Liver (tissue), 9 donors: Measurements from ENCODE around the gene FBXO4. TPM values are rescaled to one million over a fixed set of nuclear protein-coding genes. Genes with fewer than 3 reads are reported as not detected.

Experiments used
- DNase-seq: peaks from one replicate; pipeline ENCODE4 v3.0.0-alpha.2; 2017; ENCODE audit warnings: low spot score
- H3K27ac ChIP-seq, 2 donors: one replicate each; pipeline ENCODE4 v1.7.0; 2013; ENCODE audit warnings: inconsistent platforms in 2 of 2, low read length in 2 of 2, control low read depth in 1 of 2, low read depth in 1 of 2, mild to moderate bottlenecking in 1 of 2
- H3K27me3 ChIP-seq, 4 donors: one replicate each; pipeline versions ENCODE4 v1.6.1 to v1.7.0; 2013; ENCODE audit warnings: low read length in 3 of 4, inconsistent platforms in 1 of 4, mild to moderate bottlenecking in 1 of 4, moderate library complexity in 1 of 4; ENCODE audit not compliant: control insufficient read depth in 4 of 4, insufficient read depth in 4 of 4
- H3K36me3 ChIP-seq, 4 donors: one replicate each; pipeline versions ENCODE4 v1.6.1 to v1.7.0; 2013; ENCODE audit warnings: low read length in 3 of 4, mild to moderate bottlenecking in 3 of 4, low read depth in 1 of 4, moderate library complexity in 1 of 4; ENCODE audit not compliant: control insufficient read depth in 4 of 4, insufficient read depth in 3 of 4
- H3K4me1 ChIP-seq, 4 donors: one replicate each; pipeline versions ENCODE4 v1.6.1 to v1.7.0; 2013; ENCODE audit warnings: low read length in 3 of 4, mild to moderate bottlenecking in 3 of 4, moderate library complexity in 1 of 4; ENCODE audit not compliant: control insufficient read depth in 4 of 4, insufficient read depth in 4 of 4
- H3K4me3 ChIP-seq, 3 donors: one replicate each; pipeline versions ENCODE4 v1.6.1 to v1.7.0; 2013; ENCODE audit warnings: low read length in 3 of 3, control low read depth in 1 of 3, low read depth in 1 of 3, mild to moderate bottlenecking in 1 of 3
- H3K9ac ChIP-seq, 2 donors: one replicate each; pipeline ENCODE4 v1.7.0; 2013; ENCODE audit warnings: low read length in 2 of 2, mild to moderate bottlenecking in 2 of 2, moderate library complexity in 2 of 2, control low read depth in 1 of 2, low read depth in 1 of 2
- H3K9me3 ChIP-seq, 4 donors: one replicate each; pipeline versions ENCODE4 v1.6.1 to v1.7.0; 2013; ENCODE audit warnings: low read length in 3 of 4; ENCODE audit not compliant: control insufficient read depth in 4 of 4
- EGR1 ChIP-seq, 2 donors: IDR thresholded peaks; 2 replicates each; pipeline ENCODE4 v1.6.1; 2016 to 2018; ENCODE audit warnings: antibody characterized with exemption in 2 of 2, low read depth in 2 of 2
- FOXA2 ChIP-seq: IDR thresholded peaks from 2 replicates; pipeline ENCODE4 v1.6.1; 2016; ENCODE audit warnings: antibody characterized with exemption
- GABPA ChIP-seq, 2 donors: IDR thresholded peaks in 1 of 2; conservative IDR thresholded peaks in 1 of 2; 2 replicates each; pipeline ENCODE4 v1.6.1; 2016; ENCODE audit warnings: antibody characterized with exemption in 2 of 2, mild to moderate bottlenecking in 1 of 2, moderate library complexity in 1 of 2
- HNF4A ChIP-seq, 2 donors: conservative IDR thresholded peaks; 2 replicates each; pipeline ENCODE4 v1.6.1; 2016; ENCODE audit warnings: antibody characterized with exemption in 2 of 2, mild to moderate bottlenecking in 2 of 2
- HNF4G ChIP-seq: IDR thresholded peaks from 2 replicates; pipeline ENCODE4 v1.6.1; 2016; ENCODE audit warnings: antibody characterized with exemption
- JUND ChIP-seq, 2 donors: IDR thresholded peaks; 2 replicates each; pipeline ENCODE4 v1.6.1; 2016; ENCODE audit warnings: antibody characterized with exemption in 2 of 2
- MAX ChIP-seq: IDR thresholded peaks from 2 replicates; pipeline ENCODE4 v1.6.1; 2016; ENCODE audit warnings: antibody characterized with exemption
- NR2F2 ChIP-seq: IDR thresholded peaks from 2 replicates; pipeline ENCODE4 v1.6.1; 2016; ENCODE audit warnings: antibody characterized with exemption
- RAD21 ChIP-seq, 2 donors: IDR thresholded peaks; 2 replicates each; pipeline ENCODE4 v1.6.1; 2016; ENCODE audit warnings: antibody characterized with exemption in 2 of 2, mild to moderate bottlenecking in 2 of 2
- RXRA ChIP-seq, 2 donors: IDR thresholded peaks; 2 replicates each; pipeline ENCODE4 v1.6.1; 2017 to 2018; ENCODE audit warnings: antibody characterized with exemption in 2 of 2, mild to moderate bottlenecking in 1 of 2
- SP1 ChIP-seq: IDR thresholded peaks from 2 replicates; pipeline ENCODE4 v1.6.1; 2018; ENCODE audit warnings: antibody characterized with exemption, mild to moderate bottlenecking
- TAF1 ChIP-seq: conservative IDR thresholded peaks from 2 replicates; pipeline ENCODE4 v1.6.1; 2016; ENCODE audit warnings: antibody characterized with exemption, mild to moderate bottlenecking
- YY1 ChIP-seq: IDR thresholded peaks from 2 replicates; pipeline ENCODE4 v1.6.1; 2016; ENCODE audit warnings: antibody characterized with exemption, mild to moderate bottlenecking
- WGBS: extraction: QIAGEN DNeasy Blood & Tissue Kit; methylation state at CpG from one replicate; pipeline ENCODE4 v1.1.7; 2013; 5-methylcytosine and 5-hydroxymethylcytosine counted together
- polyA plus RNA-seq, 2 donors: library from polyadenylated mRNA; stranded (reverse) in 1 of 2; unstranded in 1 of 2; fragments of 200-250 nt in 1 of 2; fragments of >200 nt in 1 of 2; fragmentation: Nextera tagmentation in 1 of 2; extraction: Ambion mirVana in 1 of 2; gene quantifications; one replicate each; pipeline versions ENCODE4 v1.2.1 to v1.2.3, GENCODE V29; 2013 to 2015
- total RNA-seq, 2 donors: library from RNA; depleted of rRNA; stranded (reverse); fragments of >200 nt; gene quantifications; one replicate each; pipeline ENCODE4 v1.2.3, GENCODE V29; 2014
- TF ChIP-seq, protein P1 (sequence below): fragments of 150-350 bp; IDR thresholded peaks from 2 replicates; pipeline ENCODE4 v1.5.1; 2017; ENCODE audit warnings: improper control_type of control experiment, low read depth, low read length; ENCODE audit not compliant: missing input control
- TF ChIP-seq, protein P2 (sequence below): IDR thresholded peaks from 2 replicates; pipeline ENCODE4 v1.6.1; 2016; ENCODE audit warnings: antibody characterized with exemption, mild to moderate bottlenecking
- TF ChIP-seq, protein P3 (sequence below): IDR thresholded peaks from 2 replicates; pipeline ENCODE4 v1.6.1; 2016; ENCODE audit warnings: antibody characterized with exemption
- TF ChIP-seq, protein P4 (sequence below): IDR thresholded peaks from 2 replicates; pipeline ENCODE4 v1.6.1; 2016; ENCODE audit warnings: antibody characterized with exemption
- donor health status: healthy.
- donor health status: healthy.
- donor health status: healthy.
- donor health status: healthy.
- donor health status: healthy.

Gene FBXO4
- total and polyA plus RNA-seq, 4 donors = 5.6 to 8.8 (median 7.2) TPM

DNA sequence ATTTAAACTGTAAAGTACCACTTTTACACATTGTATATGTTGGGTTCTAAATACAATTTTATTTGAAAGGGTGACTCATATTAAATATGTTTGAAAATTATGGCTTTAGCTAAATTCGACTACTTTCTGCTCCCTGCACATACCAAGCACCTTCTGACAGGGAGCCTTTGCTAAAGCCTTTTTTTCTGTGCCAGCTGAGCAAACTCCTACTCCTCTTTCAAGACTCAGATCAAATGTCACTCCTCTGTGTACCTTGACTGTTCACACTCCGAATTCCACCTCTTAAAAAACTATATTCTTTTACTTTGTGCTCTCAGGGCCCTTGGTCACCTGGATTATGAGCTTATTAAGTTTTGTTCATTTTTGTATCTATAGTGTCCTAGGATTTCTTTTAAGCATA, 48.4 kb upstream of the FBXO4 start:
- H3K4me3 ChIP-seq = no peak overlapping the region
- TF ChIP-seq, protein P1, sequence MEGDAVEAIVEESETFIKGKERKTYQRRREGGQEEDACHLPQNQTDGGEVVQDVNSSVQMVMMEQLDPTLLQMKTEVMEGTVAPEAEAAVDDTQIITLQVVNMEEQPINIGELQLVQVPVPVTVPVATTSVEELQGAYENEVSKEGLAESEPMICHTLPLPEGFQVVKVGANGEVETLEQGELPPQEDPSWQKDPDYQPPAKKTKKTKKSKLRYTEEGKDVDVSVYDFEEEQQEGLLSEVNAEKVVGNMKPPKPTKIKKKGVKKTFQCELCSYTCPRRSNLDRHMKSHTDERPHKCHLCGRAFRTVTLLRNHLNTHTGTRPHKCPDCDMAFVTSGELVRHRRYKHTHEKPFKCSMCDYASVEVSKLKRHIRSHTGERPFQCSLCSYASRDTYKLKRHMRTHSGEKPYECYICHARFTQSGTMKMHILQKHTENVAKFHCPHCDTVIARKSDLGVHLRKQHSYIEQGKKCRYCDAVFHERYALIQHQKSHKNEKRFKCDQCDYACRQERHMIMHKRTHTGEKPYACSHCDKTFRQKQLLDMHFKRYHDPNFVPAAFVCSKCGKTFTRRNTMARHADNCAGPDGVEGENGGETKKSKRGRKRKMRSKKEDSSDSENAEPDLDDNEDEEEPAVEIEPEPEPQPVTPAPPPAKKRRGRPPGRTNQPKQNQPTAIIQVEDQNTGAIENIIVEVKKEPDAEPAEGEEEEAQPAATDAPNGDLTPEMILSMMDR = no peak
- TF ChIP-seq, protein P2, sequence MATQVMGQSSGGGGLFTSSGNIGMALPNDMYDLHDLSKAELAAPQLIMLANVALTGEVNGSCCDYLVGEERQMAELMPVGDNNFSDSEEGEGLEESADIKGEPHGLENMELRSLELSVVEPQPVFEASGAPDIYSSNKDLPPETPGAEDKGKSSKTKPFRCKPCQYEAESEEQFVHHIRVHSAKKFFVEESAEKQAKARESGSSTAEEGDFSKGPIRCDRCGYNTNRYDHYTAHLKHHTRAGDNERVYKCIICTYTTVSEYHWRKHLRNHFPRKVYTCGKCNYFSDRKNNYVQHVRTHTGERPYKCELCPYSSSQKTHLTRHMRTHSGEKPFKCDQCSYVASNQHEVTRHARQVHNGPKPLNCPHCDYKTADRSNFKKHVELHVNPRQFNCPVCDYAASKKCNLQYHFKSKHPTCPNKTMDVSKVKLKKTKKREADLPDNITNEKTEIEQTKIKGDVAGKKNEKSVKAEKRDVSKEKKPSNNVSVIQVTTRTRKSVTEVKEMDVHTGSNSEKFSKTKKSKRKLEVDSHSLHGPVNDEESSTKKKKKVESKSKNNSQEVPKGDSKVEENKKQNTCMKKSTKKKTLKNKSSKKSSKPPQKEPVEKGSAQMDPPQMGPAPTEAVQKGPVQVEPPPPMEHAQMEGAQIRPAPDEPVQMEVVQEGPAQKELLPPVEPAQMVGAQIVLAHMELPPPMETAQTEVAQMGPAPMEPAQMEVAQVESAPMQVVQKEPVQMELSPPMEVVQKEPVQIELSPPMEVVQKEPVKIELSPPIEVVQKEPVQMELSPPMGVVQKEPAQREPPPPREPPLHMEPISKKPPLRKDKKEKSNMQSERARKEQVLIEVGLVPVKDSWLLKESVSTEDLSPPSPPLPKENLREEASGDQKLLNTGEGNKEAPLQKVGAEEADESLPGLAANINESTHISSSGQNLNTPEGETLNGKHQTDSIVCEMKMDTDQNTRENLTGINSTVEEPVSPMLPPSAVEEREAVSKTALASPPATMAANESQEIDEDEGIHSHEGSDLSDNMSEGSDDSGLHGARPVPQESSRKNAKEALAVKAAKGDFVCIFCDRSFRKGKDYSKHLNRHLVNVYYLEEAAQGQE = no peak
- TF ChIP-seq EGR1 (IDR thresholded peaks at IDR 0.05; ENCODE audit: low read depth in 2 of 2) (no peak), RAD21 (IDR thresholded peaks at IDR 0.05) (no peak), GABPA (IDR thresholded peaks at IDR 0.05 in 1 of 2, conservative IDR thresholded peaks at IDR 0.05 in 1 of 2) (no peak), FOXA2 (no peak), HNF4G (no peak), SP1 (no peak), NR2F2 (no peak), YY1 (no peak), RXRA (IDR thresholded peaks at IDR 0.05) (no peak), MAX (no peak), TAF1 (no peak)
- H3K9ac ChIP-seq = no peak overlapping the region
- 71% methylated on average over 2 of the region's 2 CpGs for WGBS
- no peaks in the 10 kb centered on the region for H3K9me3 ChIP-seq
- no peak overlapping the region for H3K27ac ChIP-seq
- H3K36me3 ChIP-seq = no peaks in the 10 kb centered on the region
- H3K27me3 ChIP-seq = peaks cover 0 to 3% (median 1%) of the 10 kb centered on the region in 4 donors
- H3K4me1 ChIP-seq = no peaks in the 10 kb centered on the region
- no peak for DNase-seq

GRCh38 chr5:41877408-41877807, 47.7 kb upstream of the FBXO4 start:
- H3K27me3 ChIP-seq = peaks cover 0 to 3% (median 1%) of the 10 kb centered on the region in 4 donors
- no peak overlapping the region for H3K9ac ChIP-seq
- no peaks in the 10 kb centered on the region for H3K9me3 ChIP-seq
- no peak for DNase-seq
- H3K36me3 ChIP-seq = no peaks in the 10 kb centered on the region
- H3K4me1 ChIP-seq = no peaks in the 10 kb centered on the region
- H3K4me3 ChIP-seq = no peak overlapping the region
- no peak overlapping the region for H3K27ac ChIP-seq
- WGBS = 95% methylated on average over 1 of the region's 1 CpG
- TF ChIP-seq, protein P2 = no peak
- TF ChIP-seq GABPA (IDR thresholded peaks at IDR 0.05 in 1 of 2, conservative IDR thresholded peaks at IDR 0.05 in 1 of 2) = no peak
- TF ChIP-seq, protein P3, sequence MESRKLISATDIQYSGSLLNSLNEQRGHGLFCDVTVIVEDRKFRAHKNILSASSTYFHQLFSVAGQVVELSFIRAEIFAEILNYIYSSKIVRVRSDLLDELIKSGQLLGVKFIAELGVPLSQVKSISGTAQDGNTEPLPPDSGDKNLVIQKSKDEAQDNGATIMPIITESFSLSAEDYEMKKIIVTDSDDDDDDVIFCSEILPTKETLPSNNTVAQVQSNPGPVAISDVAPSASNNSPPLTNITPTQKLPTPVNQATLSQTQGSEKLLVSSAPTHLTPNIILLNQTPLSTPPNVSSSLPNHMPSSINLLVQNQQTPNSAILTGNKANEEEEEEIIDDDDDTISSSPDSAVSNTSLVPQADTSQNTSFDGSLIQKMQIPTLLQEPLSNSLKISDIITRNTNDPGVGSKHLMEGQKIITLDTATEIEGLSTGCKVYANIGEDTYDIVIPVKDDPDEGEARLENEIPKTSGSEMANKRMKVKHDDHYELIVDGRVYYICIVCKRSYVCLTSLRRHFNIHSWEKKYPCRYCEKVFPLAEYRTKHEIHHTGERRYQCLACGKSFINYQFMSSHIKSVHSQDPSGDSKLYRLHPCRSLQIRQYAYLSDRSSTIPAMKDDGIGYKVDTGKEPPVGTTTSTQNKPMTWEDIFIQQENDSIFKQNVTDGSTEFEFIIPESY = no peak
- no peak for TF ChIP-seq RXRA (IDR thresholded peaks at IDR 0.05)
- TF ChIP-seq SP1 = no peak
- TF ChIP-seq, protein P4, sequence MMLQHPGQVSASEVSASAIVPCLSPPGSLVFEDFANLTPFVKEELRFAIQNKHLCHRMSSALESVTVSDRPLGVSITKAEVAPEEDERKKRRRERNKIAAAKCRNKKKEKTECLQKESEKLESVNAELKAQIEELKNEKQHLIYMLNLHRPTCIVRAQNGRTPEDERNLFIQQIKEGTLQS = no peak
- no peak for TF ChIP-seq HNF4A (conservative IDR thresholded peaks at IDR 0.05)
- no peak for TF ChIP-seq MAX
- TF ChIP-seq, protein P1 = no peak
- TF ChIP-seq NR2F2 = no peak
- TF ChIP-seq EGR1 (IDR thresholded peaks at IDR 0.05; ENCODE audit: low read depth in 2 of 2) = no peak
- TF ChIP-seq FOXA2 = no peak
- TF ChIP-seq JUND (IDR thresholded peaks at IDR 0.05) = no peak
- no peak for TF ChIP-seq HNF4G
